Neural cell (in vitro differentiated cells): ENCODE results near the gene FNDC7. TPM values are rescaled to one million over a fixed set of nuclear protein-coding genes. Genes with fewer than 3 reads are reported as not detected.
"Not testable (repeated sequence)": the region's sequence is repeated elsewhere in the genome, so short reads cannot be mapped to it uniquely, and the experiment has no call there.

ENCODE experiments used
- H2AFZ ChIP-seq: fragments of 200-600, 300-800 bp; sonication (generic), shearing (Covaris generic); 2 replicates; pipeline ENCODE4 v1.6.0; 2014; ENCODE audit warnings: low read depth, mild to moderate bottlenecking, antibody characterized with exemption, low read length, moderate library complexity
- H3F3A ChIP-seq: fragments of 200-600 bp; shearing (Covaris generic); 2 replicates; pipeline ENCODE4 v1.6.1; 2016; ENCODE audit warnings: mild to moderate bottlenecking, moderate library complexity, mixed read lengths, antibody characterized with exemption, low read length; ENCODE audit not compliant: insufficient read depth, poor library complexity, severe bottlenecking
- H3K27ac ChIP-seq: fragments of 200-600, 300-800 bp; sonication (generic), shearing (Covaris generic); 2 replicates; pipeline ENCODE4 v1.5.1; 2014; ENCODE audit warnings: mild to moderate bottlenecking, low read length, moderate library complexity
- H3K27me3 ChIP-seq: fragments of 300-800, 200-600 bp; sonication (generic), shearing (Covaris generic); 2 replicates; pipeline ENCODE4 v1.6.0; 2014; ENCODE audit warnings: mild to moderate bottlenecking, low read depth, low read length, moderate library complexity; ENCODE audit not compliant: insufficient read depth
- H3K36me3 ChIP-seq: fragments of 300-800, 200-600 bp; sonication (generic), shearing (Covaris generic); 2 replicates; pipeline ENCODE4 v1.5.1; 2014; ENCODE audit warnings: mild to moderate bottlenecking, antibody characterized with exemption, low read length, moderate library complexity; ENCODE audit not compliant: insufficient read depth
- H3K4me2 ChIP-seq: fragments of 300-800, 200-600 bp; sonication (generic), shearing (Covaris generic); 2 replicates; pipeline ENCODE4 v1.6.0; 2014; ENCODE audit warnings: mild to moderate bottlenecking, low read length
- H3K4me3 ChIP-seq: fragments of 300-800, 200-600 bp; sonication (generic), shearing (Covaris generic); 2 replicates; pipeline ENCODE4 v1.5.1; 2014; ENCODE audit warnings: mild to moderate bottlenecking, low read length, moderate library complexity
- H3K79me2 ChIP-seq: fragments of 200-600 bp; shearing (Covaris generic); replicated peaks from 2 replicates; pipeline ENCODE4 v1.6.0; 2014; ENCODE audit warnings: mild to moderate bottlenecking, low read length, moderate library complexity; ENCODE audit not compliant: insufficient read depth
- H3K9ac ChIP-seq: fragments of 300-800, 200-600 bp; sonication (generic), shearing (Covaris generic); 2 replicates; pipeline ENCODE4 v1.6.1; 2016; ENCODE audit warnings: mild to moderate bottlenecking, low read length, mixed read lengths
- H3K9me2 ChIP-seq: fragments of 200-600 bp; shearing (Covaris generic); 2 replicates; pipeline ENCODE4 v1.6.1; 2016; ENCODE audit warnings: mild to moderate bottlenecking, low read length, mixed read lengths; ENCODE audit not compliant: insufficient read depth
- H3K9me3 ChIP-seq: fragments of 200-600, 300-800 bp; sonication (generic), shearing (Covaris generic); 2 replicates; pipeline ENCODE4 v1.6.1; 2016; ENCODE audit warnings: mild to moderate bottlenecking, mixed run types, low read length, moderate library complexity, mixed read lengths
- H4K20me1 ChIP-seq: fragments of 200-600 bp; shearing (Covaris generic); 2 replicates; pipeline ENCODE4 v1.6.1; 2016; ENCODE audit warnings: mild to moderate bottlenecking, mixed run types; ENCODE audit not compliant: insufficient read depth
- CTCF ChIP-seq: fragments of 450-650 bp; IDR thresholded peaks from 2 replicates; pipeline ENCODE4 v1.5.1; 2014; ENCODE audit warnings: antibody characterized with exemption, mild to moderate bottlenecking, moderate library complexity; ENCODE audit not compliant: poor library complexity, severe bottlenecking
- EP300 ChIP-seq: fragments of 450-650 bp; conservative IDR thresholded peaks from 2 replicates; pipeline ENCODE4 v1.6.1; 2014; ENCODE audit warnings: antibody characterized with exemption, mild to moderate bottlenecking, moderate library complexity; ENCODE audit not compliant: poor library complexity, severe bottlenecking
- EZH2 ChIP-seq: fragments of 200-600, 300-800 bp; shearing (Covaris generic), sonication (generic); IDR thresholded peaks from 2 replicates; pipeline ENCODE4 v1.6.1; 2014; ENCODE audit warnings: antibody characterized with exemption, low read length, borderline replicate concordance, mild to moderate bottlenecking; ENCODE audit not compliant: insufficient read depth, poor library complexity, severe bottlenecking
- MXI1 ChIP-seq: fragments of 450-650 bp; conservative IDR thresholded peaks from 2 replicates; pipeline ENCODE4 v1.6.1; 2014; ENCODE audit warnings: antibody characterized with exemption, mild to moderate bottlenecking; ENCODE audit not compliant: poor library complexity, severe bottlenecking
- POLR2AphosphoS5 ChIP-seq: IDR thresholded peaks from 2 replicates; pipeline ENCODE4 v1.6.1; 2012
- RAD21 ChIP-seq: fragments of 450-650 bp; conservative IDR thresholded peaks from 2 replicates; pipeline ENCODE4 v1.6.1; 2014; ENCODE audit warnings: antibody characterized with exemption, mild to moderate bottlenecking, moderate library complexity
- REST ChIP-seq: IDR thresholded peaks from 2 replicates; pipeline ENCODE4 v1.6.1; 2012; ENCODE audit warnings: borderline replicate concordance
- SMC3 ChIP-seq: fragments of 450-650 bp; conservative IDR thresholded peaks from 2 replicates; pipeline ENCODE4 v1.6.1; 2014; ENCODE audit warnings: antibody characterized with exemption, mild to moderate bottlenecking, moderate library complexity; ENCODE audit not compliant: poor library complexity
- TAF1 ChIP-seq: IDR thresholded peaks from 2 replicates; pipeline ENCODE4 v1.6.1; 2012; ENCODE audit warnings: low read depth
- polyA plus RNA-seq: library from polyadenylated mRNA; depleted of rRNA; stranded (reverse); fragments of >200 nt; gene quantifications from 2 replicates; pipeline ENCODE4 v1.2.3, GENCODE V29; 2014

Gene FNDC7
- polyA plus RNA-seq, 1 donor from 2014 or later: not detected

- peak overlapping the region; percentile 91 for H3K4me3 ChIP-seq
- H3K36me3 ChIP-seq: peaks cover 29% of the 10 kb centered on the region
- H3K9me3 ChIP-seq: no peaks in the 10 kb centered on the region
- H3F3A ChIP-seq: no peaks in the 10 kb centered on the region
- no peak overlapping the region for H2AFZ ChIP-seq
- TF ChIP-seq SMC3: no peak
- TF ChIP-seq POLR2AphosphoS5: no peak
- no peak for TF ChIP-seq MXI1
- TF ChIP-seq EP300: no peak
- TF ChIP-seq RAD21: no peak
- H3K27me3 ChIP-seq: no peaks in the 10 kb centered on the region
- no peak overlapping the region for H3K4me2 ChIP-seq
- H3K9me2 ChIP-seq: no peaks in the 10 kb centered on the region
- peaks cover 3% of the 10 kb centered on the region for H4K20me1 ChIP-seq
- H3K79me2 ChIP-seq: peaks cover 51% of the 10 kb centered on the region
- no peak overlapping the region for H3K27ac ChIP-seq
- H3K9ac ChIP-seq: no peak overlapping the region
Observed at GRCh38 chr1:108695535-108695934, 17.2 kb upstream of the FNDC7 start.

- Histone ChIP-seq H3K36me3 (peaks cover 29% of the 10 kb centered on the region), H3K4me3 (no peak overlapping the region), H3K4me2 (no peak overlapping the region), H3K9me3 (no peaks in the 10 kb centered on the region), H2AFZ (no peak overlapping the region), H4K20me1 (no peaks in the 10 kb centered on the region), H3K79me2 (peaks cover 23% of the 10 kb centered on the region), H3F3A (no peaks in the 10 kb centered on the region), H3K27me3 (no peaks in the 10 kb centered on the region), H3K9ac (no peak overlapping the region), H3K9me2 (no peaks in the 10 kb centered on the region), H3K27ac (no peak overlapping the region)
- TF ChIP-seq EZH2 (no peak), EP300 (no peak), TAF1 (no peak), SMC3 (no peak)
Observed at GRCh38 chr1:108699375-108700332, 13.1 kb upstream of the FNDC7 start.

- no peak overlapping the region for H3K27ac ChIP-seq
- H3K4me2 ChIP-seq: no peak overlapping the region
- H3K9me2 ChIP-seq: no peaks in the 10 kb centered on the region
- peaks cover 7% of the 10 kb centered on the region for H3K79me2 ChIP-seq
- no peak overlapping the region for H3K9ac ChIP-seq
- no peaks in the 10 kb centered on the region for H3K9me3 ChIP-seq
- H3F3A ChIP-seq: no peaks in the 10 kb centered on the region
- TF ChIP-seq SMC3: no peak
- TF ChIP-seq CTCF: no peak
- TF ChIP-seq REST: no peak
- no peak for TF ChIP-seq MXI1
- no peak for TF ChIP-seq RAD21
- no peak for TF ChIP-seq POLR2AphosphoS5
- TF ChIP-seq TAF1: no peak
- no peaks in the 10 kb centered on the region for H4K20me1 ChIP-seq
- H2AFZ ChIP-seq: no peak overlapping the region
- H3K27me3 ChIP-seq: no peaks in the 10 kb centered on the region
- H3K4me3 ChIP-seq: no peak overlapping the region
- peaks cover 26% of the 10 kb centered on the region for H3K36me3 ChIP-seq
Observed at GRCh38 chr1:108701176-108701849, 11.4 kb upstream of the FNDC7 start.

GRCh38 chr1:108702109-108702508, 10.6 kb upstream of the FNDC7 start:
- H3K9me3 ChIP-seq, H3K27ac ChIP-seq, H3K9ac ChIP-seq, H4K20me1 ChIP-seq, H3K9me2 ChIP-seq, H3K4me3 ChIP-seq, H3F3A ChIP-seq, H3K27me3 ChIP-seq, H2AFZ ChIP-seq, H3K4me2 ChIP-seq, H3K79me2 ChIP-seq: not testable (repeated sequence)
- H3K36me3 ChIP-seq: peaks cover 21% of the 10 kb centered on the region
